GM18502 (cell line): ENCODE measurements around the gene PREPL.
"Not testable (repeated sequence)": the region's sequence is repeated elsewhere in the genome, so short reads cannot be mapped to it uniquely, and the experiment has no call there.

Experiments
- ATAC-seq: cut with Tn5 transposase; IDR thresholded peaks from one replicate; pipeline ENCODE4 v1.9.1; 2021; ENCODE audit warnings: mild to moderate bottlenecking; ENCODE audit not compliant: unreplicated experiment, poor library complexity

PREPL gene

DNA sequence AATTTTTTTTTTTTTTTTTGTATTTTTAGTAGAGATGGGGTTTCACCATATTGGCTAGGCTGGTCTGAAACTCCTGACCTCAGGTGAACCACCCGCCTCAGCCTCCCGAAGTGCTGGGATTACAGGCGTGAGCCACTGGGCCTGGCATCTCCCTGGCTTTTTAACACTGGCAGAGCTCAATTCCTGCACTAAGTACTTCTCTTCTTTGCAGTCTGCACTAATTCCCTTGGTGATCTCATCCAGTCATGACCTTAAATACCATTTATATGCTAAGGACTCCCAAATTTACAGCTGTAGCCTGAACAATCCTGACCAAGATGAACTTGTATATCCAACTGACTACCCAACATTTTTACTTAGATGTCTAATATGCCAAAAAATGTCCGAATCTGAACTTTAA, 10.2 kb downstream of the PREPL start:
- ATAC-seq = no peak

DNA sequence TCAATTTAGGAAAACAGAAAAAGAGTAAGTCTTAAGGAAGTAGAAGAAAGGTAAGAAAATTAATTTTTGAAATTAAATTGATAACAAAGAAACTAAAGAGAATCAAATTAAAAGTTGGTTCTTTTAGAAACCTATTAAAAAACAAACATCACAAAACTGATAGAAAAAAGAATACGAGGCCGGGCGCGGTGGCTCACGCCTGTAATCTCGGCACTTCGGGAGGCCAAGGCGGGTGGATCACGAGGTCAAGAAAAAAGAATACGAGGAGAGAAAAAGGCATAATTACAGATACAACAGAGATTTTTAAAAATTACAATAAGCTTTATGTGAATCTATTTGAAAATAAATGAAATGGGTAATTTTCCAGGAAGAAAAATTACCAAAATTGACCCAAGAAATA, 11.8 kb downstream of the PREPL start:
- ATAC-seq = no peak

DNA sequence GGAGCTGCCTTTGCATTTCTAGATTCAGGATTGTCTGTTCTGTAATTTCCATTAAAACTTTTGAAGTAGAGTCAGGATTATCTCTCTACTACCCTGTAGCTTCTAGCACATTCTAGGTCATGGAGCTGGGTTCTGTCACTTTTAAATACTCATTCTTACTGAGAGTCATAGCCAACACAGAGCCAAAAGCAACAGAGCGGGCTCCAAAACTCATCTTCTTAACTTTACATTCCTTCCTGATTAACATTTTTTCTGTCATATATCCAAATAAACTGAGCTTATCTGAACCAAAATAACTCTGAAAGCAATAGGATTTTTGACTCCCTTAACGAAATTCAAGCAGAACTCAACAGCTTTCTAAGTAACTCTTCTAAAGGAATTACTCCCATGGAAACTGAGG, 12.9 kb downstream of the PREPL start:
- ATAC-seq = no peak

DNA sequence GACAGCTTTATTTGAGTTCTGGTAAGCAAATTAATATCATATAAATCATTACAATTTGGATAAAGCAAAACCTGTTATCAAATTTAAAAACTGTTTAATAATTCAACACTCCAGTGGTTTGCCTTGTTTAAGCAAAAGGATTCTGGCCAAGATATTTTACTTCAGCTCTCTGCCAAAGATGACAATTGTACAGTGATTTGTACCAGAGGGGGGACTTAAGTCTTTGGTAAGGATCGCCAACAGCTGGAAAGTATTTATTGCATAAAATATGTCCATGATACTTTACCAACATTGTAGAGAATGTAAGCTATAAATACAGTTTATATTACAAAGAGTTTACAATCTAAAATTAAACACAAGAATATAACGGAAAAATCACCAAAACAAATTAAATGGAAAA, 13.8 kb downstream of the PREPL start:
- no peak for ATAC-seq

DNA sequence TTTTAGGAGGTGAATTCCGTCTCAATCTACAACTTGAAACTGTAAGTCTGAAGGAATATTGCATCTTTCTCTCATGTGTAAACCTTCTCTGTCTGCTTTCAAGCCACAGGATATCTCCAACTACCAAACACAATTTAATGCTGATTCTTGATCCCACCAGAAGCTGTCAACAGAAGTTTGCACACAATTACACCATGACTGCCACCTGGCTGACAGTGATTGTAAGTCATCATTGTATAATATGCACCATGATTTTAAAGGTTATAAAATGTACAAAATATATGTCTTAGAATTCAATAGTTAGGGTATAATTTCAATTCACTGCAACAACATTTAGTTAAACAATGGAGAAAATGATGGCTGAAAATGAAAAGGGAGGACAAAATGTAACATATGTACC, 18.4 kb downstream of the PREPL start:
- ATAC-seq = no peak

DNA sequence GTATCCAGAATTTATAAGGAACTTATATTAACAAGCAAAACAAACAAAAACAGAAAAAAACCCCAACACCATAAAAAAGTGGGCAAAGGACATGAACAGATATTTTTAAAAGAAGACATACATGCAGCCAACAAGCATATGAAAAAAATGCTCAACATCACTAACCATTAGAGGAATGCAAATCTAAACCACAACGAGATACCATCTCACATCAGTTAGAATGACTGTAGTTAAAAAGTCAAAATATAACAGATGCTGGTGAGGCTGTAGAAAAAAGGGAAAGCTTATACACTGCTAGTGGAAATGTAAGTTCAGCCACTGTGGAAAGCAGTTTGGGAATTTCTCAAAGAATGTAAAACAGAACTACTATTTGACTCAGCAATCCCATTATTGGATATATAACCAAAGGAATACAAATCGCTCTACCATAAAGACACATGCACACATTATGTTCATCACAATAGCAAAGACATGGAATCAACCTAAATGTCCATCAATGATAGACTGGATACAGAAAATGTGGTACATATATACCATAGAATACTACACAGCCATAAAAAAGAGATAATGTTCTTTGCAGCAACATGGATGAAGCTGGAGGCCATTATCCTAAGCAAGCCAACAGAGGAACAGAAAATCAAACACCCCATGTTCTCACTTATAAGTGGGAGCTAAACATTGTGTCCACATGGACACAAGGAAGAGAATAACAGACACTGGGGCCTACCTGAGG, 25.3 kb downstream of the PREPL start:
- ATAC-seq = no peak

DNA sequence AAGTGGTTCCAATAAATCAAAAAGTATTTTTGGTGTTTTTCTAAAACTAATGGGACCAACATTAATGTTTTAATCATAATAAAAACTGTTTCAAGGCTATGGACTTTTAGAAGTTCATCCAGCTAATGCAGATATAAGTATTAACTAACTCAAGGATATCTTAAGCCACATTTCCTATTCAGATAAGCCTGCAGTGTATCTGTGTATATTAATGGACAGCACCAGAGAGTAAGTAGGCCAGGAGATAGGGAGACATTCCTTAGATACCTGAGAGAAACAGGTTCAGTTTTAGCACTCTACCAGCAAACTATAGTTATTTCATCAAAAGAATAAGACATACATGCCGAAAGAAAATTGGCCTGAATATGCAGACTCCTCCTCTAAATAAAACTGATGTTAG, 27.3 kb downstream of the PREPL start:
- no peak for ATAC-seq

DNA sequence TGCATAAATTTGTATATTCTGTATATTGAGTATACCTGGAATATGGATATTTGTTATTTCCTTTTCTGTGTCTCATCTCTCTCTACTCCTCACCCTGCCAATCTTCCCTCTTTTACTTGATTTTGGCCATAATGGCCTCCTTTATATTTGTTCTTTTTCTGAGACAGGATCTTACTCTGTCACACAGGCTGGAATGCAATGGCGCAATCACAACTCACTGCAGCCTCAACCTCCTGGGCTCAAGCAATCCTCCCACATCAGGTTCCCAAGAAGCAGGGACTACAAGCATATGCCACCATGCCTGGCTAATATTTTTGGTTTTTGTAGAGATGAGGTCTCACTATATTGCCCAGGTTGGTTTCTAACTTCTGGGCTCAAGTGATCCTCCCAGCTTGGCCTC, 30.5 kb downstream of the PREPL start:
- ATAC-seq = no peak

DNA sequence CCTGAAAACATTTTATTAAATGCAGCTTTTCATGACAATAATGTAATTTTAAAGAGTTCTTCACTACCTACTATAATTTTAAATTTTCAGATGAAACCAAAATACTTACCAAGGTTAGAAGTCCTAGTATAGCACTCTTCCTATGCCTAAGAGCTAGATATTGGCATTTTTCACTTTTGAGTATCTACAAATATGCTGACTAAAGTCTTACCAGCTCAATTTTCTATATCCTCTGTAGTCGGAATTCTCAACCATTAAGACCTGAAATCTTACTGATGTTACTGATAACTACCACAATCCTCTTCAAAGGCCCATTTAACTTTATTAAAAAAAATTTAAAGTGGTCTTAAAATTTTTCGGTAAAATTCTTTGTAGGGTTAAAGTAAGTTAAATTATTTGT, 32.0 kb downstream of the PREPL start:
- no peak for ATAC-seq

DNA sequence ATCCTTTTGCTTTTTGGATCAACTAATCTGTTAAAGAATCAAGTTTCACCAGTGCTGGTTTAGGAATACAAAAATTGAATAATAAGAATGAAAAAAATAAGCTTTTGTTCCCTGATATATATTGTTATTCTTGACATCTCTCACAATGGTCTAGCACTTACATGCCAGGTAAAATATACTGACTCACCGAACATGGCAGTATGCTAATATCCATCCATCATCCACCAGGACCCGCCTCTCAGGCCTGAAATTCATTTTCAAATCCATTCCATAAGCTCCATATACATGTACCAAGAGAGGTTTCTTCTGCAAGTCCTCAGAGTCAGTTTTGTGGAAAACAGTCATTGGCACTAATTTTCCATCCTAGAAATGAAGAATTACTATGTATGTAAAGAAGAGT, 32.5 kb downstream of the PREPL start:
- ATAC-seq = no peak

DNA sequence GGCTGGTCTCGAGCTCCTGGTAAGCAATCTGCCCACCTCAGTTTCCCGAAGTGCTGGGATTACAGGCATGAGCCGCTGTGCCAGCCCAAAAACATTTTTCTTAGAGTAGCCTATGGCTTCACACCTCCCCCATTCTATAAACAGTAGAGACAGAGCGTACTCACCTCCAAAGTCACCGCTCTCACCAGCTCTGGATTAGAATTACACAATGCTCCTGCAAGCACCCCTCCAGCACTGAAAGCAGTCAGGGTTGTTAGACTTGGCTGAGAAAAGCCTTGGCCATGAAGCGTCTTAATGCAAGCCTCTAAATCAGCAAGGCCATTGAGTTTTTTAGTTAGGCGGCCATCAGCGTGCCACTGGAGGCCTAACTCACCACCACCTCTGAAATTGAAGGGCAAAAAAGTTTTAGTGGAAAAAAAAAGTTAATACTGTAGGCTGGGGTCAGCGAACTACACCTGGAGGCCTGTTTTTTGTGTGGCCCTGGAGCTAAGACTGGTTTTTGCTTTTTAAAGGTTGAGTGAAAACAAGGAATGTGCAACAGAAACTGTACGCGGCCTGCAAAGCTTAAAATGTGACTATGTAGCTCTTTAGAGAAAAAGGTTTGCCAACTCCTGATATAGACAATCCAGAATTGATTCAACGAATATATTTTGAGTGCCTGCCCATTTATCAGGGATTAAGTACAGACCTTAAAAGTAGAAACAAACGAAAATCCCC, 34.6 kb downstream of the PREPL start:
- ATAC-seq = no peak

DNA sequence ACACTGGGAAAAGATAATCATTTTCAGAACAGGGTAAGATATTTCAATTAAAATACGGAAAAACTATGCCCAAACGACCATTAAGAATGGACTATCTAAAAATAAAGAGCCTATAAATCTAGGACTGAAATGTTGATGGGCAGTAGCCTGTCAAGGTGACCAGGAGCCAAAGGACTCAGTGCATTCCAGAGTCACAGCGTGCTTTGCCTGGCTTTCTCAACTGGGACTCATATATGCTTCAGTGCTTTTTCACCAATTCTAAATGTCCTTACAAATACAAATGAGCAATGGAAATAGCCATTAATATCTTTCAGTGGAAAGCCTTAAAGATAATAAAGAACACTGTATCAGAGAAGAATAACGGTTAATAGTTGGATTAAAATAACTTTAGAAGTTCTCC, 35.4 kb downstream of the PREPL start:
- ATAC-seq = no peak

DNA sequence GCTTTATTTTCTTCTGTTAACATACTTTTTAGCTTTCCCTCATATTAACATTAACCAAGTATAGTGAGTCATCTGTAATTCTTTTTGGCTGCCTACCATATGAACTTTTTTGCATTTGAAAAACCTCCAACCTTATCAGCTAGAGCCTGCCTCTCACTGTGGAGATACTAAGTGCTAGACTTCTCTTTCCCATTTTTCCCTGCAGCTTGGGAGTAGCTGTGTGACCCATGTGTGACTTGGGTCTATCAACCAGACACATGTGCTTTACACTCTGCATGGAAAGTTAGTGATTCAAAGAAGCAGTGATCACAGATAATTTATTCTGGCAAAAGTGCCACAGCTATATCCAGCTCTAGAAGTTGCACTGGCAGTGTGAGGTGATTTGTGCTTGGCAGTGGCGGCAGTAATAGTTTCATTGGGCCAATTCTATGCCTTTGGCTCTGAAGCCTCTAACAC, 36.3 kb downstream of the PREPL start:
- ATAC-seq = no peak

DNA sequence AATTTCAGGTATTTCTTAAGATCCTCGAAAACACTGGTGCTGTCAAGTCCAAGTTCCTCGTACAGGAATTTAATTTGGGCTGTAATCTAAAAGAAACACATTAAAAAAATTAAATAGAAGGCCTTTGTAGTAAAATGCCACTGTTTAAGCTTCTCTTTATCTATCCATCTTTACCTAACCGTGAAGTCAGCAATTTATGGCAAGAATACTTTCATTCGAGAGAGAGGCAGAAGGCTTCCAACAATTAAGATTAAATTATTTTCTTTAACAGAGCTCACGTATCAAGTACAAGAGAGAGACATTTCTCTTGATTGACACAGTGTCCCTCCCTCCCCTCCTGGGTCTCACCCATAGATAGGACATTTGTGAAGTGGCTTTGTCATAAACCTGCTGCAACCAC, 39.9 kb downstream of the PREPL start:
- no peak for ATAC-seq

DNA sequence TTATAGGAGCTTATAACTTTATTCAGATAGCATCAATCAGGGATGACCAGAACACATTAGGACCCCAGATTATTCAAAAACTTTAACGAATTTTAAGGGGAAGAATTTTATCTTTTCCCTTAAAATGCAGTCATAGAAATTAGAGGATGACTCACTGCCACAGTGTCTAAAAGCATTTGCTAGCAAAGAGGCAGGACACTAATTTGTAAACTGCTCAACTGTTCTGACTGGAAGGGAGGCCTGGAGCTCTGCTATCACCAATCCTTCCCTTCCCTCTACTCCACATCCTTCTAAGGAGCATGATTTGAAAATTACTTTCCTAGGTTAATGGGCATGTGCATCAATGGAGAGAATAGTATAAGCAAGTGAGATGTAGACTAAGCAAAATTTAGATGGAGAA, 40.5 kb downstream of the PREPL start:
- ATAC-seq = no peak

DNA sequence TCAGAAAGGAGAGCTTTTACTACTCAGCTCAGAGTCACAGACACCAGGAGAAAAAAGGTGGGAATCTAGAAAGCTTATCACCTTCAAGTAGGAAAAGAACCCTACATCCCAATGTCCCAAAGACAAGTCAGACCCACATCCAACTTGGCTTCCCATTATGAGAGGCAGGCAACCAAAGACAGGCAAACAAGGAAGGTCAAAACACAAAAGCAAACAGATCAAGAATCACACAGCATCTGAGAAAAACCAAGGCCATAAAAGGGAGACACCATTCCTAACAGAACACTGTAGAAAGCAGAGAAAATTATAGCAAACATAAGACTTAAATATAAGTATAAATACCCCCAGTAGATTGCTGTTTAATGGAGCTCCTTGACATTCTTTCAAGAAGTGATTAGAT, 45.3 kb downstream of the PREPL start:
- ATAC-seq = no peak

DNA sequence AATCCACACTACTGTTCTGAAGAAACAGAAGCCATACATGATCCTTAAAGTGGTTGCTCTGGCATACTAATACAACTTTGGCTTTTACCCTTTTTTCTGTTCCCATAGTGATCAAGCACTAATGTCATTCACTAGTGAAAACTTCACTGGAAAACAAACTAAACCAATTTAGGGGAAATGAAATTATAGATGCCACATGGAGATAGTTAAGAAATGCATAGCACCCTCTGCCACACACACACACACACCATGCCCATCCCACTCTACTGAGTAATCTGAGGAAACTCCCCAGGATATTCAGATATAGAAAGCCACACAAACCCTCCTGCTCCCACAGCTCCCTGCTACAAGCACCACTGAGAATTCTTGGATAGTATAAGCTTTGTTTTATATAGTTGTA, 46.9 kb downstream of the PREPL start:
- ATAC-seq = no peak

DNA sequence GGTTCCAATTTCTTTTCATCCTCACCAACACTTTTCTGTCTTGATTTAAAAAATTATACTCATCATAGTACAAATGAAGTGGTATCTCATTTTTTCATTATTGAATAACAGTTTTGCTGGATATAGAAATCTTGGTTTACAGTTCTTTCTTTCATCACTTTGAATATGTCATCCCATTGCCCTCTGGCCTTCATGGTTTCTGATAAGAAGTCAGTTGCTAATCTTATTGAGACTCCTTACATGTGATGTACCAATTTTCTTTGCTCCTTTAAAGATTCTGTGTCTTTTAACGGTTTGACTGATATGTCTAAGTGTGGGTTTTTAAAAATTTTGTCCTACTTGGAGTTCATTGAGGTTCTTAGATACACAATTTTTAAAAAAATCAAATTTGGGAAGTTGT, 51.0 kb downstream of the PREPL start:
- ATAC-seq = no peak

DNA sequence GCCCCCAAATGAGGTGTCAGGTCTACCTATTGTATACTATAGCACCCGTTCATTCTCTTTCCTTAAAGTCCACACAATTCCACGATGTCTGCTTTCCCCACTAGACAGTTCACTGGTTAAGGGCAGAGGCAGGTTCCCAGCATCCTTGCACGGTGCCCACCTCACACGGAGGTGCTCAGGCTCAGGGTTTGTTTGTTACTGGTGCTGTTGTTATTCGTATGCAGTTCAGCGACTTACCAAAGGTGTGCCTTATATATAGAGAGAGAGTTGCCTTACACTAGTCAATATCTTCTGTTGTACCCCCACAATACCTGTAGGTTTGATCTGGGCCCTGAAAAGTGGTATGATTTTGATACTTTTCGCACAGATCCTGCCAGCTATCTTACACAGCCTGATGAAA, 55.4 kb downstream of the PREPL start:
- no peak for ATAC-seq

DNA sequence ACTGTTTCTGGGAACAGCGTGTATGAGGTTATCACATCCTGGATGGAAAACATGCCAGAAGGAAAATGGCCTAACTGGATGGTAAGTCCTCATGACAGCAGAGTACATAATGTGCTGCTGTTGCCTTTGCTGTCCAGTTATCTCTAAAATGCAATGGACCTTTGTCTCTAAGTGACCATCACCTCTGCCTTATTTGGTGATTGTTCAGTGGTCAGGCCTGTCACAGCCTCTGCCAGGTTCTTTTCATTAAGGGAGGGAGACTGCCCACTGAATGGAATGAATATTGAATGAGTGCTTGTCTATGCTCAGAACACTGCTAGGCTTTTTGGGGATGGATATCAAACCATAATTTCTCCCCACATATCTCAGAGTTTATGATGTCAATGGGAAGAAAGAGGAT, 57.0 kb downstream of the PREPL start:
- ATAC-seq = no peak

DNA sequence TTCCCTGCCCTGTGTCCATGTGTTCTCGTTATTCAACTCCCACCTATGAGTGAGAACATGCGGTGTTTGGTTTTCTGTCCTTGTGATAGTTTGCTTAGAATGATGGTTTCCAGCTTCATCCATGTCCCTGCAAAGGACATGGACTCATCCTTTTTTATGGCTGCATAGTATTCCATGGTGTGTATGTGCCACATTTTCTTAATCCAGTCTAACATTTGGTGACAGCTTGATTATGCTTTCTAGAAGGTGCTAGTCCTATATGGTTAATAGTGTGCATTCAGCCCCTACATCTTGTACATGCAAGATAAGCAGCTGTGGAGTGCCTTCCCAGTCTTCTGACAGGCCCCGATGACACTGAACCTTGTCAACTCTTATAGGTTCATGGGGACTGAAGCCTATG, 57.5 kb downstream of the PREPL start:
- ATAC-seq = not testable (repeated sequence)

DNA sequence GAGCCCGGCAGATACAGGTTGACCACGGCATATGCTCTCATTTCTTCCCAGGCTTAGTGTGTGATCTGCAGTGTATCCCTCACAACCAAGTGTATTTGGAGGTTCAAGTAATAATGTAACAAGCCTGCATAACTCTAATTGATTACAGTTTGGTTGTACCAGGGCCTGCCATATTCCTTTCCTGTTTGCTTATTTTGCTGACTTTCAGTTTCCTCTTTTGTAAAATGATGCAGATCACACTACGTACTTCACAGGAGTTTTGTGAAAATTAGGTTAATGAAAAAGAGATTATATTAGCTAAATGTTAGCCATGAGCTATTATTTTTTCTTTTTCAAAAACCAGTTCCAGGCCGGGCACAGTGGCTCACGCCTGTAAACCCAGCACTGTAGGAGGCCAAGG, 60.2 kb downstream of the PREPL start:
- ATAC-seq = no peak
